Tibial nerve (tissue), 4 donors: Measurements from ENCODE around the gene KLHDC10. TPM values are rescaled to one million over a fixed set of nuclear protein-coding genes. Genes with fewer than 3 reads are reported as not detected.
"Not testable (repeated sequence)": the region's sequence is repeated elsewhere in the genome, so short reads cannot be mapped to it uniquely, and the experiment has no call there.

Experiments
- DNase-seq, 2 donors: peaks; one replicate each; pipeline ENCODE4 v3.0.0-alpha.2; 2019; ENCODE audit warnings: low spot score in 2 of 2
- H3K27ac ChIP-seq, 4 donors: fragments of 200-600 bp; sonication (generic) in 3 of 4; one replicate each; pipeline ENCODE4 v1.5.1; 2017 to 2019; ENCODE audit warnings: mild to moderate bottlenecking in 1 of 4
- H3K27me3 ChIP-seq, 2 donors: fragments of 200-600 bp; sonication (generic) in 1 of 2; one replicate each; pipeline versions ENCODE4 v1.5.1 to v1.6.0; 2017 to 2019
- H3K36me3 ChIP-seq, 3 donors: fragments of 200-600 bp; sonication (generic); one replicate each; pipeline ENCODE4 v1.5.1; 2018 to 2019
- H3K4me1 ChIP-seq, 4 donors: fragments of 200-600 bp; sonication (generic) in 3 of 4; one replicate each; pipeline ENCODE4 v1.5.1; 2017 to 2019
- H3K4me3 ChIP-seq, 4 donors: fragments of 200-600 bp; sonication (generic) in 3 of 4; one replicate each; pipeline ENCODE4 v1.5.1; 2017 to 2019; ENCODE audit warnings: mild to moderate bottlenecking in 1 of 4, moderate library complexity in 1 of 4
- H3K9me3 ChIP-seq, 4 donors: fragments of 200-600 bp; sonication (generic) in 3 of 4; one replicate each; pipeline ENCODE4 v1.5.1; 2017 to 2019
- EP300 ChIP-seq, 2 donors: sonication (generic); formaldehyde crosslinking; IDR thresholded peaks; one replicate each; pipeline ENCODE4 v1.6.1; 2017; ENCODE audit warnings: antibody characterized with exemption in 2 of 2, mild to moderate bottlenecking in 1 of 2
- POLR2A ChIP-seq, 2 donors: fragments of 450-650 bp; IDR thresholded peaks; one replicate each; pipeline ENCODE4 v1.6.1; 2017; ENCODE audit warnings: antibody characterized with exemption in 2 of 2, mild to moderate bottlenecking in 2 of 2, moderate library complexity in 2 of 2
- WGBS, 2 donors: methylation state at CpG; one replicate each; pipeline ENCODE4 v1.1.5; 2018; 5-methylcytosine and 5-hydroxymethylcytosine counted together
- total RNA-seq, 4 donors: library from RNA; depleted of rRNA; stranded (reverse); fragments of >200 nt; gene quantifications; one replicate each; pipeline ENCODE4 v1.1.0, GENCODE V29; 2016
- TF ChIP-seq, protein P1 (sequence below), 5 experiments: fragments of 200-600 bp in 3 of 5; fragments of 450-650 bp in 2 of 5; sonication (generic) in 3 of 5; IDR thresholded peaks; one replicate each; pipeline ENCODE4 v1.5.1; 2016 to 2019; ENCODE audit warnings: antibody characterized with exemption in 5 of 5, mild to moderate bottlenecking in 3 of 5, moderate library complexity in 2 of 5

KLHDC10 gene
- total RNA-seq, 4 donors from 2014 or later, result 19.0 to 30.8 (median 21.4) TPM

DNA sequence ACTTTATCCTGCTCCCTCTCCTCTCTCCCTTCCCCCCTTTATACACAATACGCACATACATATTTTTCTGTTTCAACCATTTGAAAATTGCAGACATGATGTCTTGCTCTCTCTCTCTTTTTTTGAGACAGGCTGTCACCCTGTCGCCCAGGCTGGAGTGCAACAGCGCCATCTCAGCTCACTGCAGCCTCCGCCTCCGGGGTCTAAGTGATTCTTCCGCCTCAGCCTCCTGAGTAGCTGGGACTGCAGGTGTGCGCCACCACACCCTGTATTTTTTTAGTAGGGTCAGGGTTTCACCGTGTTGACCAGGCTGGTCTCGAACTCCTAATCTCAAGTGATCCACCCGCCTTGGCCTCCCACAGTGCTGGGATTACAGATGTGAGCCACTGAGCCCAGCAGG is 38.5 kb downstream of the KLHDC10 start:
- TF ChIP-seq EP300 (IDR thresholded peaks at IDR 0.05) (no peak), POLR2A (IDR thresholded peaks at IDR 0.05) (no peak)
- TF ChIP-seq, protein P1, sequence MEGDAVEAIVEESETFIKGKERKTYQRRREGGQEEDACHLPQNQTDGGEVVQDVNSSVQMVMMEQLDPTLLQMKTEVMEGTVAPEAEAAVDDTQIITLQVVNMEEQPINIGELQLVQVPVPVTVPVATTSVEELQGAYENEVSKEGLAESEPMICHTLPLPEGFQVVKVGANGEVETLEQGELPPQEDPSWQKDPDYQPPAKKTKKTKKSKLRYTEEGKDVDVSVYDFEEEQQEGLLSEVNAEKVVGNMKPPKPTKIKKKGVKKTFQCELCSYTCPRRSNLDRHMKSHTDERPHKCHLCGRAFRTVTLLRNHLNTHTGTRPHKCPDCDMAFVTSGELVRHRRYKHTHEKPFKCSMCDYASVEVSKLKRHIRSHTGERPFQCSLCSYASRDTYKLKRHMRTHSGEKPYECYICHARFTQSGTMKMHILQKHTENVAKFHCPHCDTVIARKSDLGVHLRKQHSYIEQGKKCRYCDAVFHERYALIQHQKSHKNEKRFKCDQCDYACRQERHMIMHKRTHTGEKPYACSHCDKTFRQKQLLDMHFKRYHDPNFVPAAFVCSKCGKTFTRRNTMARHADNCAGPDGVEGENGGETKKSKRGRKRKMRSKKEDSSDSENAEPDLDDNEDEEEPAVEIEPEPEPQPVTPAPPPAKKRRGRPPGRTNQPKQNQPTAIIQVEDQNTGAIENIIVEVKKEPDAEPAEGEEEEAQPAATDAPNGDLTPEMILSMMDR (IDR thresholded peaks at IDR 0.05), result no peak
- Histone ChIP-seq H3K4me3 (no peak overlapping the region), H3K4me1 (no peaks in the 10 kb centered on the region), H3K27me3 (no peaks in the 10 kb centered on the region), H3K27ac (no peak overlapping the region), H3K9me3 (peaks cover 0 to 6% (median 0%) of the 10 kb centered on the region in 4 donors), H3K36me3 (peaks cover 0 to 10% (median 0%) of the 10 kb centered on the region in 3 donors)
- WGBS, 2 donors, result 93 to 95% methylated on average over 10 of the region's 10 CpGs
- DNase-seq, result no peak

DNA sequence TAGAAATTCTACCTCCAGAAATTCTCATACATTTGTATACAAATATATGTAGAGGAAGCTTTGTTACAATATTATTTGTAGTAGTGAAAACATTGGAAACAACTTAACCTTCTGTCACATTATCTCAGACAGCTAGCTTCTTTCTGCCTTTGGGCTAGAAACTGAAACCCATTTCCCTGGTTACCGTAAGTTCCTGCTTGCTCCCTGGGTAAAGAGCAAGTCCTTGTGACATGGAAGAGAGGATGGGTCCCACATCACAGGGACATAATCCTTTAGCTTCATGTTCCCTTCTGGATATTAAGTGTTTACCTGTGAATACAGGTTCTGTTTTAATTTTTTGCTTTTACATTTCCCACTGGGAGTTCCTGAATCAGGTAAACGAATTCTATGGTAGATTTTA is 41.8 kb downstream of the KLHDC10 start:
- Histone ChIP-seq H3K36me3 (peaks cover 0 to 10% (median 0%) of the 10 kb centered on the region in 3 donors), H3K9me3 (peaks cover 0 to 6% (median 0%) of the 10 kb centered on the region in 4 donors), H3K4me3 (no peak overlapping the region), H3K27ac (no peak overlapping the region), H3K4me1 (no peaks in the 10 kb centered on the region), H3K27me3 (no peaks in the 10 kb centered on the region)
- 77 to 83% methylated on average over 2 of the region's 2 CpGs for WGBS, 2 donors
- no peak for DNase-seq
- TF ChIP-seq, protein P1 (IDR thresholded peaks at IDR 0.05), result no peak
- TF ChIP-seq POLR2A (IDR thresholded peaks at IDR 0.05) (no peak), EP300 (IDR thresholded peaks at IDR 0.05) (no peak)

DNA sequence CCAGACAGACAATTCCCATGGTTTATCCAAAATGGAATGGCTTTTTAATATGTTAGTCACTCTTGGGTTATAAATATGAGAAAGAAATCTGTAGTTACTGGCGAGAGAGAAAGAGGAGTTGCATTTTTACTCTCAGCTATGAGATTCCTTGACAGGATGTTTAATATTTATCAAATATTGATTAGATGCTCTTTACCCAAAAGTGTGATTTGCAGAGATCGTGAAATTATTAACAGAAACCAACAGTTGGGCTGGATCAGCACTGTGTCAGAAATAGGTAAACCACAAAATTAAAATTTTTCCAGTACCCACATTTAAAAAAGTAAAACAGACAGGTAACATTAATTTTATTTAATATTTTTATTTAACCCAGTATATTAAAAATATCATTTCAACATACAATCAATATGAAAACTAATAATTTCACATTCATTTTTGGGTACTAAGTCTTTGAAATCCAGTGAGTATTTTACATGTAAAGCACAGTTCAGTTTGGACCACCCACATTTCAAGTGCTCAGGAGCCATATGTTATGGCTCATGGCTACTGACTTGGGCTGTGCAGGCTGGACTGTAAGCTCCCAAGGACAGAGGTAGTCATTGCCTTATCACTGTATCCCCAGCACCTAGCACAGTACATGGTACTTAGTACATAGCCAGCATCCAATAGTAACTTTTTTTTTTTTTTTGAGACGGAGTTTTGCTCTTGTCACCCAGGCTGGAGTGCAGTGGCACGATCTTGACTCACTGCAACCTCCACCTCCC is 42.5 kb downstream of the KLHDC10 start:
- Histone ChIP-seq H3K27me3 (no peaks in the 10 kb centered on the region), H3K36me3 (peaks cover 0 to 11% (median 0%) of the 10 kb centered on the region in 3 donors), H3K4me3 (no peak overlapping the region), H3K27ac (no peak overlapping the region), H3K9me3 (peaks cover 0 to 6% (median 0%) of the 10 kb centered on the region in 4 donors), H3K4me1 (no peaks in the 10 kb centered on the region)
- TF ChIP-seq, protein P1 (IDR thresholded peaks at IDR 0.05), result no peak
- no peak for TF ChIP-seq POLR2A (IDR thresholded peaks at IDR 0.05)
- no peak for TF ChIP-seq EP300 (IDR thresholded peaks at IDR 0.05)
- 92 to 94% methylated on average over 4 of the region's 4 CpGs for WGBS, 2 donors
- DNase-seq, result no peak

DNA sequence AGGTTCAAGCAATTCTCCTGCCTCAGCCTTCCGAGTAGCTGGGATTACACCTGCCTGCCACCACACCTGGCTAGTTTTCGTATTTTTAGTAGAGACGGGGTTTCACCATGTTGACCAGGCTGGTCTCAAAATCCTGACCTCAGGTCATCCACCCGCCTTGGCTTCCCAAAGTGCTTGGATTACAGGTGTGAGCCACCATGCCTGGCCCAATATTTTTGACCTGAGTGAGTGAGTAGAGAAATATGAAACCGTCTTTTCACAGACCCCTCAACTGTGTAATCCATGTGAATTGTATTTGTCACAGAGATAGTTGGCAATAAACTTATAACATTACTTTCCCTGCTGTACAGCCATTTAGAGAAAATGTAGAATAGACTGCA is 43.1 kb downstream of the KLHDC10 start:
- not testable (repeated sequence) for H3K27ac ChIP-seq, H3K27me3 ChIP-seq, H3K9me3 ChIP-seq, H3K4me1 ChIP-seq, DNase-seq, H3K4me3 ChIP-seq
- peaks cover 0 to 14% (median 0%) of the 10 kb centered on the region in 3 donors for H3K36me3 ChIP-seq
- WGBS, 2 donors, result 93 to 94% methylated on average over 5 of the region's 5 CpGs

DNA sequence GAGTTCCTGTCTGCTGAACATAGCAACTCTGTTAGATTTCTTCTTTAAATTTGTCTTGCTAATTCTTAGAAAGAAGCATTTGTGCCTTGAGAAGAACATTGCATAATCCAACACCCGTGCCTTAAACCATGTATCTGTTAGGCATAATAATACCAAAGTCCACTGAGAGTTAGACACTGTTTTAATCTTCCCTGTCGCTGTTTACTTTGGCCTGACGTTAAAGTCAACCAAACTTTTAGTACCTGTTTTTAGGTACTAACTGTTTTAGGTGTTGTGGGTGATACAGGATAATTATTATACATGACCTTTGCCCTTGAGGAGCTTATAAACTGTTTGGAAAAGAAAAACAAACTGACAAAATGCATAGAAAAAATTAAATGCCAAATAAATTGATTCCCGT is 43.6 kb downstream of the KLHDC10 start:
- H3K4me3 ChIP-seq, result no peak overlapping the region
- H3K4me1 ChIP-seq, result no peaks in the 10 kb centered on the region
- TF ChIP-seq POLR2A (IDR thresholded peaks at IDR 0.05) (no peak), EP300 (IDR thresholded peaks at IDR 0.05) (no peak)
- TF ChIP-seq, protein P1 (IDR thresholded peaks at IDR 0.05), result no peak
- H3K36me3 ChIP-seq, result peaks cover 0 to 14% (median 0%) of the 10 kb centered on the region in 3 donors
- H3K27ac ChIP-seq, result no peak overlapping the region
- no peaks in the 10 kb centered on the region for H3K27me3 ChIP-seq
- DNase-seq, result no peak
- WGBS, 2 donors, result 73 to 80% methylated on average over 4 of the region's 4 CpGs
- H3K9me3 ChIP-seq, result peaks cover 0 to 6% (median 0%) of the 10 kb centered on the region in 4 donors
